Ishikawa (cell line): ENCODE measurements around the gene WIPF2.

ENCODE experiments used
- CEBPB ChIP-seq: IDR thresholded peaks from 2 replicates; pipeline ENCODE4 v1.6.1; 2012
- CREB1 ChIP-seq: IDR thresholded peaks from 2 replicates; pipeline ENCODE4 v1.6.1; 2012; ENCODE audit warnings: low read depth
- EGR1 ChIP-seq: IDR thresholded peaks from 2 replicates; pipeline ENCODE4 v1.6.1; 2012
- EP300 ChIP-seq: IDR thresholded peaks from 2 replicates; pipeline ENCODE4 v1.6.1; 2012; ENCODE audit warnings: borderline replicate concordance
- FOXM1 ChIP-seq: IDR thresholded peaks from 2 replicates; pipeline ENCODE4 v1.6.1; 2012; ENCODE audit warnings: low read depth, borderline replicate concordance
- NFIC ChIP-seq: IDR thresholded peaks from 2 replicates; pipeline ENCODE4 v1.6.1; 2012
- RAD21 ChIP-seq: IDR thresholded peaks from 2 replicates; pipeline ENCODE4 v1.6.1; 2012; ENCODE audit warnings: low read depth
- TAF1 ChIP-seq: IDR thresholded peaks from 2 replicates; pipeline ENCODE4 v1.6.1; 2012; ENCODE audit warnings: low read depth, mild to moderate bottlenecking
- TCF12 ChIP-seq: IDR thresholded peaks from 2 replicates; pipeline ENCODE4 v1.6.1; 2012; ENCODE audit warnings: low read depth
- TEAD4 ChIP-seq: IDR thresholded peaks from 2 replicates; pipeline ENCODE4 v1.6.1; 2012
- YY1 ChIP-seq: IDR thresholded peaks from 2 replicates; pipeline ENCODE4 v1.6.1; 2012; ENCODE audit warnings: low read depth
- ZBTB7A ChIP-seq: IDR thresholded peaks from 2 replicates; pipeline ENCODE4 v1.6.1; 2012; ENCODE audit warnings: low read depth
- TF ChIP-seq, protein P1 (sequence below): IDR thresholded peaks from 2 replicates; pipeline ENCODE4 v1.6.1; 2012
- TF ChIP-seq, protein P2 (sequence below): IDR thresholded peaks from 2 replicates; pipeline ENCODE4 v1.6.1; 2012
- TF ChIP-seq, protein P3 (sequence below): IDR thresholded peaks from 2 replicates; pipeline ENCODE4 v1.6.1; 2012; ENCODE audit warnings: low read depth, mild to moderate bottlenecking

Gene WIPF2

DNA sequence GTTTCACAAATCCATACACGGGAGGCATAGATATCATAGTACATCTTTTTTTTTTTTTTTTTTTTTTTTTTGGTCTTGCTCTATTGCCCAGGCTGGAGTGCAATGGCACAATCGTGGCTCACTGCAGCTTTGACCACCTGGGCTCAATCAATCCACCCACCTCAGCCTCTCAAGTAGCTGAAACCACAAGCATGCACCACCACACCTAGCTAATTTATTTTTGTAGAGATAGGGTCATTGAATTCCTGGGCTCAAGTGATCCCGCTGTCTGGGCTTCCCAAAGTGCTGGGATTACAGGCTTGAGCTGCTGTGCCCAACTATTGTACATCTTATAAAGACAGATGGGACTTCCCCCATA, 45.3 kb upstream of the WIPF2 start:
- TF ChIP-seq TEAD4 (no peak), FOXM1 (no peak), CEBPB (no peak), YY1 (no peak), ZBTB7A (no peak), EGR1 (no peak), RAD21 (no peak), NFIC (no peak), EP300 (no peak), CREB1 (no peak), TCF12 (no peak), TAF1 (no peak)
- TF ChIP-seq, protein P1, sequence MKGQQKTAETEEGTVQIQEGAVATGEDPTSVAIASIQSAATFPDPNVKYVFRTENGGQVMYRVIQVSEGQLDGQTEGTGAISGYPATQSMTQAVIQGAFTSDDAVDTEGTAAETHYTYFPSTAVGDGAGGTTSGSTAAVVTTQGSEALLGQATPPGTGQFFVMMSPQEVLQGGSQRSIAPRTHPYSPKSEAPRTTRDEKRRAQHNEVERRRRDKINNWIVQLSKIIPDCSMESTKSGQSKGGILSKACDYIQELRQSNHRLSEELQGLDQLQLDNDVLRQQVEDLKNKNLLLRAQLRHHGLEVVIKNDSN: no peak
- TF ChIP-seq, protein P2, sequence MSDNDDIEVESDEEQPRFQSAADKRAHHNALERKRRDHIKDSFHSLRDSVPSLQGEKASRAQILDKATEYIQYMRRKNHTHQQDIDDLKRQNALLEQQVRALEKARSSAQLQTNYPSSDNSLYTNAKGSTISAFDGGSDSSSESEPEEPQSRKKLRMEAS: no peak
- TF ChIP-seq, protein P3, sequence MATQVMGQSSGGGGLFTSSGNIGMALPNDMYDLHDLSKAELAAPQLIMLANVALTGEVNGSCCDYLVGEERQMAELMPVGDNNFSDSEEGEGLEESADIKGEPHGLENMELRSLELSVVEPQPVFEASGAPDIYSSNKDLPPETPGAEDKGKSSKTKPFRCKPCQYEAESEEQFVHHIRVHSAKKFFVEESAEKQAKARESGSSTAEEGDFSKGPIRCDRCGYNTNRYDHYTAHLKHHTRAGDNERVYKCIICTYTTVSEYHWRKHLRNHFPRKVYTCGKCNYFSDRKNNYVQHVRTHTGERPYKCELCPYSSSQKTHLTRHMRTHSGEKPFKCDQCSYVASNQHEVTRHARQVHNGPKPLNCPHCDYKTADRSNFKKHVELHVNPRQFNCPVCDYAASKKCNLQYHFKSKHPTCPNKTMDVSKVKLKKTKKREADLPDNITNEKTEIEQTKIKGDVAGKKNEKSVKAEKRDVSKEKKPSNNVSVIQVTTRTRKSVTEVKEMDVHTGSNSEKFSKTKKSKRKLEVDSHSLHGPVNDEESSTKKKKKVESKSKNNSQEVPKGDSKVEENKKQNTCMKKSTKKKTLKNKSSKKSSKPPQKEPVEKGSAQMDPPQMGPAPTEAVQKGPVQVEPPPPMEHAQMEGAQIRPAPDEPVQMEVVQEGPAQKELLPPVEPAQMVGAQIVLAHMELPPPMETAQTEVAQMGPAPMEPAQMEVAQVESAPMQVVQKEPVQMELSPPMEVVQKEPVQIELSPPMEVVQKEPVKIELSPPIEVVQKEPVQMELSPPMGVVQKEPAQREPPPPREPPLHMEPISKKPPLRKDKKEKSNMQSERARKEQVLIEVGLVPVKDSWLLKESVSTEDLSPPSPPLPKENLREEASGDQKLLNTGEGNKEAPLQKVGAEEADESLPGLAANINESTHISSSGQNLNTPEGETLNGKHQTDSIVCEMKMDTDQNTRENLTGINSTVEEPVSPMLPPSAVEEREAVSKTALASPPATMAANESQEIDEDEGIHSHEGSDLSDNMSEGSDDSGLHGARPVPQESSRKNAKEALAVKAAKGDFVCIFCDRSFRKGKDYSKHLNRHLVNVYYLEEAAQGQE: no peak

DNA sequence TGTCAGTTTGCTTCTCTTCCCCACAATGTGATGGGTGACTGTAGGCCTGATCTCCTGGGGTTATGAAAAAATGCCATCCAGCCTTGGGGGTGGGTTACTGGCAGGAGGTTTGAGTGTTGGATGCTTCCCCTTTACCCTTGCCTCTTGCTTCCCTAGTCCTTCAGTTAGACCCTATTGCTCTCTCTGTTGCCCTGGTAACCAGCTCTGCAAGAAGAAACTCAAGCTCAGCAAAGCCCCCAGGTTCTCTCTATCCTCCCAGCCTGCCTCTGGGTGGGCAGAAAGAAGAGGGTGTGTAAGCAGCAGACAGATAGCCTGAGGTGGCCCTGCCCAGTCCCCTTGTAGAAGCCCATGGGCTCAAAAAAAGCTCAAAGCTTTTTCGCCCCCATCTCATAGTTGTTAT, 44.6 kb upstream of the WIPF2 start:
- TF ChIP-seq, protein P3: no peak
- no peak for TF ChIP-seq FOXM1
- no peak for TF ChIP-seq TEAD4
- TF ChIP-seq TCF12: no peak
- TF ChIP-seq EP300: no peak
- TF ChIP-seq RAD21: no peak
- no peak for TF ChIP-seq CEBPB
- TF ChIP-seq ZBTB7A: no peak
- no peak for TF ChIP-seq EGR1
- TF ChIP-seq TAF1: no peak
- no peak for TF ChIP-seq CREB1
- TF ChIP-seq, protein P2: no peak

DNA sequence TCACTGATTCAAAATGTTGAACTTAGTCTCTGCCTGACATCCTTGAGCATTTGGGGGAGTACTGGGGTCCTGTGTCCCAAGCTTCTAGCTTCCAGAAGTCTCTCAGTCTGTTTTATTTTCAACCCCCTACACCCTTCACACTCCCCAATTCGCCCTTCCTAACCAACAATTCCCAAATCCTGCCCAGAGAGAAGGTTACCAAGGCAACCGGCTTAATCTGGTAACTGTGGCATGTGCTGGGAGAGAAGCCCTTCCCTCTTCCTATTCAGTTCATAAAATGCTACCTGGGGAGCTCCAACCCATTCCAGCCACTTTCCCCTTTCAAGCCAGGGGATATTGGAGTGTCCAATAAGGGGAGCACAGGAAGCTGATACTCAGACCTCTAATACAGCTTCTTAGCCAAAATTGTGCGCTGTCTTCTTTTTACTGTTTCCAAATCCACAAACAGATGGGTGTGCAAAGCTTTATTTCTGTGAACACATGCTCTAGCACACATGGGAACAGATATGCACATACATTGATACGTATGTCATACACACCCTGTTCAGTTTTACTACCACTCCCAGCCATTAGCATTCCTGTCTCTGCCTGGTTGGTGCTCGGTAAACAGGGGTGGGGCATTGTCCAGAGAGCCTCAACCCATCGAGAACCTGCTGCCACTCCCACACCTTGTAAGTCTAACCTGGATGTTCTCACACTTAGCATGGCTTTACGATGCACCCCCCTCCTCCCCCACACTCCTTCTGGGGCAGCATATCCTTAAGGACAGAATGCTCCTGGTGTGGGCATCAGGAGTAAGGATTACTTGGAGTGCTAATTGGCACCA, 43.0 kb upstream of the WIPF2 start:
- TF ChIP-seq, protein P2: peak; percentile 58; the same call in 1 of the 2 replicates
- TF ChIP-seq TCF12 (no peak), TEAD4 (peak; percentile 46)

DNA sequence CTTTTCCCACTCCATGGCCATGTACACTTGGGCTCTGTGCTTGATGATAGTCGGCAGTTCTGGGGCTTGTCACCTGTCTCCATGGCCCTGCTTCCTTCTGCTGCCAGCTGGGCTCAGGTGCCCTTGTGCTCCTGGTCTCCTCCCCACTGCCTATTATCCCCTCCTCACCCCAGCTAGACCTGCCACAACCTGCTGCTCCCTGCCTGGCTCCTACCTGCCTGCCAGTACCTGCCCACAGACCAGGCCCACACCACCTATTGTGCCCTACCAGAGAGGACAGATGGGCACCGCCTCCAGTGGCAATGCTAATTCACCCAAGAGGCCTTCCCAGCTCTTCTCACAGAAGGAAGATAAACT, 42.4 kb upstream of the WIPF2 start:
- TF ChIP-seq, protein P1: no peak
- TF ChIP-seq, protein P2: no peak
- no peak for TF ChIP-seq TEAD4
- TF ChIP-seq EGR1: no peak
- TF ChIP-seq YY1: no peak
- TF ChIP-seq RAD21: no peak
- TF ChIP-seq, protein P3: no peak
- no peak for TF ChIP-seq FOXM1
- TF ChIP-seq CREB1: no peak
- no peak for TF ChIP-seq TCF12
